Loucy (cell line): ENCODE results near the gene ASB10.

Source experiments
- H2AFZ ChIP-seq: fragments of 200-600 bp; sonication (generic); 2 replicates; pipeline ENCODE4 v1.6.0; 2016; ENCODE audit warnings: antibody characterized with exemption, mild to moderate bottlenecking, low read length, moderate library complexity
- H3F3A ChIP-seq: fragments of 200-600 bp; 2 replicates; pipeline ENCODE4 v1.6.0; 2016; ENCODE audit warnings: antibody characterized with exemption, low read depth, mild to moderate bottlenecking
- H3K27me3 ChIP-seq: fragments of 200-600 bp; sonication (generic); 2 replicates; pipeline ENCODE4 v1.6.1; 2014; ENCODE audit warnings: low read length, mild to moderate bottlenecking; ENCODE audit not compliant: insufficient read depth, poor library complexity, severe bottlenecking
- H3K36me3 ChIP-seq: fragments of 200-600 bp; sonication (generic); 2 replicates; pipeline ENCODE4 v1.6.1; 2016; ENCODE audit warnings: low read length; ENCODE audit not compliant: insufficient read depth
- H3K4me1 ChIP-seq: fragments of 200-600 bp; sonication (generic); 2 replicates; pipeline ENCODE4 v1.5.1; 2014; ENCODE audit warnings: low read length, mild to moderate bottlenecking; ENCODE audit not compliant: insufficient read depth, poor library complexity, severe bottlenecking
- H3K4me2 ChIP-seq: fragments of 200-600 bp; sonication (generic); 2 replicates; pipeline ENCODE4 v1.6.0; 2014; ENCODE audit warnings: antibody characterized with exemption, low read length, low read depth, mild to moderate bottlenecking; ENCODE audit not compliant: poor library complexity, severe bottlenecking
- H3K4me3 ChIP-seq: fragments of 200-600 bp; sonication (generic); 2 replicates; pipeline ENCODE4 v1.5.1; 2014; ENCODE audit warnings: low read length, mild to moderate bottlenecking, mixed read lengths; ENCODE audit not compliant: poor library complexity, severe bottlenecking
- H3K79me2 ChIP-seq: fragments of 200-600 bp; sonication (generic); 2 replicates; pipeline ENCODE4 v1.6.1; 2014; ENCODE audit warnings: low read length; ENCODE audit not compliant: insufficient read depth
- H3K9ac ChIP-seq: fragments of 200-600 bp; sonication (generic); 2 replicates; pipeline ENCODE4 v1.6.0; 2014; ENCODE audit warnings: mild to moderate bottlenecking, low read depth, low read length, moderate library complexity; ENCODE audit not compliant: poor library complexity, severe bottlenecking
- H3K9me2 ChIP-seq: fragments of 200-600 bp; sonication (generic); replicated peaks from 2 replicates; pipeline ENCODE4 v1.6.1; 2016; ENCODE audit warnings: low read depth, low read length, mixed read lengths
- H3K9me3 ChIP-seq: fragments of 200-600 bp; sonication (generic); 2 replicates; pipeline ENCODE4 v1.6.1; 2014; ENCODE audit warnings: mild to moderate bottlenecking, antibody characterized with exemption, low read length, low read depth; ENCODE audit not compliant: insufficient read depth
- H4K20me1 ChIP-seq: fragments of 200-600 bp; sonication (generic); 2 replicates; pipeline ENCODE4 v1.6.0; 2014; ENCODE audit warnings: antibody characterized with exemption, low read length, mild to moderate bottlenecking; ENCODE audit not compliant: insufficient read depth, poor library complexity, severe bottlenecking
- EZH2phosphoT487 ChIP-seq: fragments of 200-600 bp; IDR thresholded peaks from 2 replicates; pipeline ENCODE4 v1.6.1; 2018; ENCODE audit warnings: antibody characterized with exemption, mild to moderate bottlenecking, moderate library complexity, borderline replicate concordance
- TF ChIP-seq, protein P1 (sequence below): fragments of 200-600 bp; sonication (generic); conservative IDR thresholded peaks from 2 replicates; pipeline ENCODE4 v1.5.1; 2014; ENCODE audit warnings: mild to moderate bottlenecking, antibody characterized with exemption, low read length

ASB10 gene

DNA sequence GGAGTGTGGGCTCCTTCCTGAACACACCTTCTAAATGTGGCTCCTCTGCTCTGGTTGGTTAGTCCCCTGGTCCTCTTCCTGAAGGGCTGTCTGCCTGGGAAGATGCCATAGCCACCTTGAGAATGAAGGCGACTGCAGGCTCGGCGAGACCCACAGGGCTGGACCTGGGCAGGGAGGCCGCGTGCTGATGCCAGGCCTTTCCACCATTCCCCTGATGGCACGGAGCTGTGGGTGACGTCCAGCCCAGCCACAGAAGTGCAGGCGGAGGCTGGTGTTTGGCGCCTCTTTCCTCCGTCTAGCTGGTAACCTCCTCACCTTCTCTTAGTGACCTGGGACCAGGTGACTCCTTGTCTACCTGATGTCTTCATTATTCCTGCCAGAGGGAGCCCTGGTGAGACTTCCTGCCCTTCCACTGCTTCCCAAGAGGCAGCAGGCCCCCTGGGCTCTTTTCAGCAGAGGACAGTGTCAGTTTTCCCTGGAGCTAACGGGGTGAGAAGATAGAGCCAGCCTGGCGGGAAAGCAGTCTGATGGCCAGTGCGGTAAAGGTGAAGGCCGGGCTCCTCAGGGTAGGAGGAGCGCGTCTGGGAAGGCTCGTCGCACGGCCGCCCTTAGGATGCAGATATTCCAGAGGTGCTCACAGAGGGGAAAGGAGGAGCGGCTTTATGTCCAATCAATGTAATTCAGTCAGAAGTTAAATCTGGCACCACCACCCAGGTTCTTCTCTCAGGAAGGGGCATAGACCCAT, 54.4 kb downstream of the ASB10 start:
- no peaks in the 10 kb centered on the region for H3K9me3 ChIP-seq
- no peak overlapping the region for H2AFZ ChIP-seq
- H3K4me3 ChIP-seq, result no peak overlapping the region
- no peak overlapping the region for H3K4me2 ChIP-seq
- H3K9ac ChIP-seq, result no peak overlapping the region
- H3F3A ChIP-seq, result no peaks in the 10 kb centered on the region
- H3K36me3 ChIP-seq, result peaks cover 58% of the 10 kb centered on the region; the same call in 1 of the 2 replicates
- no peaks in the 10 kb centered on the region for H3K9me2 ChIP-seq
- H4K20me1 ChIP-seq, result no peaks in the 10 kb centered on the region
- no peak for TF ChIP-seq EZH2phosphoT487
- TF ChIP-seq, protein P1, sequence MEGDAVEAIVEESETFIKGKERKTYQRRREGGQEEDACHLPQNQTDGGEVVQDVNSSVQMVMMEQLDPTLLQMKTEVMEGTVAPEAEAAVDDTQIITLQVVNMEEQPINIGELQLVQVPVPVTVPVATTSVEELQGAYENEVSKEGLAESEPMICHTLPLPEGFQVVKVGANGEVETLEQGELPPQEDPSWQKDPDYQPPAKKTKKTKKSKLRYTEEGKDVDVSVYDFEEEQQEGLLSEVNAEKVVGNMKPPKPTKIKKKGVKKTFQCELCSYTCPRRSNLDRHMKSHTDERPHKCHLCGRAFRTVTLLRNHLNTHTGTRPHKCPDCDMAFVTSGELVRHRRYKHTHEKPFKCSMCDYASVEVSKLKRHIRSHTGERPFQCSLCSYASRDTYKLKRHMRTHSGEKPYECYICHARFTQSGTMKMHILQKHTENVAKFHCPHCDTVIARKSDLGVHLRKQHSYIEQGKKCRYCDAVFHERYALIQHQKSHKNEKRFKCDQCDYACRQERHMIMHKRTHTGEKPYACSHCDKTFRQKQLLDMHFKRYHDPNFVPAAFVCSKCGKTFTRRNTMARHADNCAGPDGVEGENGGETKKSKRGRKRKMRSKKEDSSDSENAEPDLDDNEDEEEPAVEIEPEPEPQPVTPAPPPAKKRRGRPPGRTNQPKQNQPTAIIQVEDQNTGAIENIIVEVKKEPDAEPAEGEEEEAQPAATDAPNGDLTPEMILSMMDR, result no peak
- no peaks in the 10 kb centered on the region for H3K79me2 ChIP-seq
- no peaks in the 10 kb centered on the region for H3K4me1 ChIP-seq
- no peaks in the 10 kb centered on the region for H3K27me3 ChIP-seq

DNA sequence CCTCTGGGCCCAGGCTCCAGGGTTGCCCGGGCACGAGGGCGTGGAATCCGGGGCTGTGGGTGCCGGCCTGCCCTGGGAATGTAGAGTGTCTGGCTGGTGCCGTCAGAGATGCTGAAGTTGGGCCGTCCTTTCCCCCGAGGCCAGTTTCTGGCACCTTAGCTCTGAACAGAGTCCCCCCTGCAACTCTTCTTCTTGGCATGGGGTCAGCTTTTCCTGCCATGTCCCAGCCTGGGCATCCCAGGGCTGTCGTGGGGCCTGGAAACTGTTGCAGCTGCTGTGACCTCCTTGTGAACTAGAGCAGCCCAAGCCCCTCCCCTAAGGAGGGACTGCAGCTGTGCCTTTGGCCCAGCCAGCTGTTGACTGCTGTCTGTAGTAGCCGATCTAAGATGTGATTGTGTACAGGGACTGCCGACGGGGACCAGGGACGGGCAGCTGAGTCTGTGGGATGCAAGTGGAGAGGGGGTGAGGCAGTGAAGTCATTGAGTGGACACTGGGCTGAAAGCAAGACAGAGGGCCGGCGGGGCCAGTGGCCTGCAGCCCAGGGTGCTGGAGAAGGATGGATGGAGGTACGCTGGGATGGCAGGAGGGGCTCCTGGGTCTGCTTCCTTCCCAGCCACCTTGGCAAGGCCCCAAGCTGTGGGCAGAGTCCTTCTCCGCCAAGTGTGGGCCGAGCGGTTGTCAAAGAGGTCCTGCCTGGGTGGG, 55.3 kb downstream of the ASB10 start:
- Histone ChIP-seq H3K4me3 (no peak overlapping the region), H3K9me2 (no peaks in the 10 kb centered on the region), H3K9ac (no peak overlapping the region), H3F3A (no peaks in the 10 kb centered on the region), H4K20me1 (no peaks in the 10 kb centered on the region), H3K4me2 (no peak overlapping the region), H3K4me1 (no peaks in the 10 kb centered on the region), H3K9me3 (no peaks in the 10 kb centered on the region), H2AFZ (no peak overlapping the region), H3K27me3 (no peaks in the 10 kb centered on the region), H3K36me3 (peaks cover 58% of the 10 kb centered on the region; the same call in 1 of the 2 replicates), H3K79me2 (no peaks in the 10 kb centered on the region)
- TF ChIP-seq EZH2phosphoT487, result no peak
- TF ChIP-seq, protein P1, result no peak

DNA sequence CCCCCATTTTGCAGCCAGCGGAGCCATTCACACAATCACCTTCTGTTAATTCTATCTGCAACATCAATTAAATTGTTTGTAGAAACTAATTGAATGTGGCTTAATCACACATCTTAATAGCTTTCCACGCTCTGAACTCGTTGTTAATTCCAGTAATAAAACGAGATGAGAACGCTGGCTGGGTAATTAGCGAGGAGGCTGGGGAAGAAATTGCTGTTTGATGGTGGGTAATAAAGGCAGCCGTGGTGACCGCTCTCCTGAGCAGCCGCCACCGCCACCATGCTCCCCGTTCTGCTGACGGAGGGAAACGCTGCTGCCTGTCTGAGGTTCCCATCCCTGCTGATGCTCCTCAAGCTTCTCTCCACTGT, 55.8 kb downstream of the ASB10 start:
- H3K36me3 ChIP-seq, result peaks cover 56% of the 10 kb centered on the region; the same call in 1 of the 2 replicates
- TF ChIP-seq, protein P1, result no peak
- no peak for TF ChIP-seq EZH2phosphoT487

More for the DNA sequence above, 55.8 kb downstream of the ASB10 start:
- no peak overlapping the region for H3K4me2 ChIP-seq
- no peaks in the 10 kb centered on the region for H4K20me1 ChIP-seq
- no peaks in the 10 kb centered on the region for H3K4me1 ChIP-seq
- H3K27me3 ChIP-seq, result no peaks in the 10 kb centered on the region
- no peaks in the 10 kb centered on the region for H3K9me2 ChIP-seq
- H3K4me3 ChIP-seq, result no peak overlapping the region
- no peaks in the 10 kb centered on the region for H3K79me2 ChIP-seq
- no peaks in the 10 kb centered on the region for H3F3A ChIP-seq
- H2AFZ ChIP-seq, result no peak overlapping the region
- no peaks in the 10 kb centered on the region for H3K9me3 ChIP-seq
- no peak overlapping the region for H3K9ac ChIP-seq
